IPS-11a (cell line): ENCODE results near the gene GALNT2.

ENCODE experiments used
- H3K4me3 ChIP-seq: one replicate; pipeline ENCODE4 v1.5.1; 2013; ENCODE audit warnings: low read depth, low read length, control low read depth

The GALNT2 gene

DNA sequence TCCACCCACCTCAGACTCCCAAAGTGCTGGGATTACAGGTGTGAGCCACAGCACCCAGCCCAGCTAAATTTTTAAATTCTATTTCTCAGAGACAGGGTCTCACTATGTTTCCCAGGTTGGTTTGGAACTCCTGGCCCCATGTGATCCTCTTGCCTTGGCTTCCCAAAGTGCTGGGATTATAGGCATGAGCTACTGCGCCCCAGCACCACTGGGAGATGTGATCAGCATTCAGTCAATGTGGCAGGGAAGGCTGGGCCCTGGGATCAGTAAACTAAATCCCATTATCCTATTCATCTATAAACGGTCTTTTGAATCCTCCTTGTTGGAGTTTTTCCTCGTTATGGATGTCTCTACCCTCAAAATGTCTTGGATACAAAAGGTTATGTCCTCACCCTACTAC is 245.6 kb downstream of the GALNT2 start:
- H3K4me3 ChIP-seq, result no peak overlapping the region

DNA sequence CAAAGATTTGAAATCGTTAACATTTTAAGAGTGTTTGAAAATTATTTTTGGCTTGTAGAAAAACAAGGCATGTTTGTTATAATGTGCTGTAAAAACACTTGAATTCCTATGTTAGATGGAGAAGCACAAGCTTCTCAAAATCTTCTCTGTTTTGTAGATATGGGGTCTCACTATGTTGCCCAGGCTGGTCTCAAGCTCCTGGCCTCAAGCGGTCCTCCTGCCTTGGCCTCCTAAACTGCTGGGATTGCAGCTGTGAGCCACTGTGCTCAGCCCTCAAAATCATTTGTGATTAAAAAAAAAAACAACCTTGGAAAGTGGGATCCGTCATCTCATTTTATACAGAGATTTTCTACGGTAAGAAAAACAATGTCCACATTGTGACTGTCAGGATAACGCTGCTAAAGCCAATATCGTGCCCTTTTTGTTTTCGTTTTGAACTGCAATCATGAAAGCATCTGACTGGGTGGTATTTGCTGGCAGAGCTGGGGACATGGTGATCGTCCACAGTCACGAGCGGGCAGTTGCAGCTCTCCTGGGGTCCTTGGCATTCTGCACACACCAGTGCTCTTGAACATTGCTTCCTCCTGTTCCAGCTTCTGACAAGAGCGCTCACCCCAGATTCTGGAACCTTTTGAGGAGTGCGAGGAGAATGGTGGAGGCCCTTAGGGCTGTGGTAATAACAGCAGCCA is 246.6 kb downstream of the GALNT2 start:
- H3K4me3 ChIP-seq, result no peak overlapping the region

DNA sequence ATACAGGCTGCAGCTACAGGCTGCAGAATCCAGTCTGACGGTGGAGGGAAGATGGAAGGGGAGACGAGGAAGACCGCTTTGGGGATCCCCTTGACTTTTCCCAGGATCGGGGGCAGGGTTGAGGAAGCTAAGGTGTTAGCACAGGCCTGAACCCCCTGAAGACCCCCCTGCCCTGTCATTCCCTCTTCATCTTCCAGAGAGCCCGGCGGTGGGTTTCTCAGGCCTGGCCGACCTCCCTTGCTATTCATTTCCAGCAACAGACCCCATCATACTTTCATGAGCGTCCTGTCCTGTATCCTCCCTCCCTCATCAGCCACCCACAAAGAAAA is 247.1 kb downstream of the GALNT2 start:
- no peak overlapping the region for H3K4me3 ChIP-seq

DNA sequence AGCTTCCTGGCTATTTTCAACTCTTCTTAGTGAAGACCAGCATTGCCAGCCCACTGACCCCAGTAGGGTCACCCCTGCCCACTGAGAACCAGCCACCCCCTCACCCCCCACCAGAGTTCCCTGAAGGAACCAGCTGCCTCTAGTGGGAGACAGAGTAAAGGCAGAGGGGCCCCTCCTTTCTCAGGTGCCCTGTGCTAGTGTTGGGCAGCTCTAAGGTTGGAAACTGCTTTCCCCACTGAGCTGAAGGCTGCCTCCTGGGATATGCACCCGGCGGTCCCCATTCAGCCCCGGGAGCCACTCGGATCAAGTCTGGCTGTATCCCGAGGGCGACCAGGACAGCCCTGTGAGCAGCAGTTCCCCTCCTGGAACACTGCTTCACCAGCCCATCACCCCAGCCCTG is 248.1 kb downstream of the GALNT2 start:
- no peak overlapping the region for H3K4me3 ChIP-seq

DNA sequence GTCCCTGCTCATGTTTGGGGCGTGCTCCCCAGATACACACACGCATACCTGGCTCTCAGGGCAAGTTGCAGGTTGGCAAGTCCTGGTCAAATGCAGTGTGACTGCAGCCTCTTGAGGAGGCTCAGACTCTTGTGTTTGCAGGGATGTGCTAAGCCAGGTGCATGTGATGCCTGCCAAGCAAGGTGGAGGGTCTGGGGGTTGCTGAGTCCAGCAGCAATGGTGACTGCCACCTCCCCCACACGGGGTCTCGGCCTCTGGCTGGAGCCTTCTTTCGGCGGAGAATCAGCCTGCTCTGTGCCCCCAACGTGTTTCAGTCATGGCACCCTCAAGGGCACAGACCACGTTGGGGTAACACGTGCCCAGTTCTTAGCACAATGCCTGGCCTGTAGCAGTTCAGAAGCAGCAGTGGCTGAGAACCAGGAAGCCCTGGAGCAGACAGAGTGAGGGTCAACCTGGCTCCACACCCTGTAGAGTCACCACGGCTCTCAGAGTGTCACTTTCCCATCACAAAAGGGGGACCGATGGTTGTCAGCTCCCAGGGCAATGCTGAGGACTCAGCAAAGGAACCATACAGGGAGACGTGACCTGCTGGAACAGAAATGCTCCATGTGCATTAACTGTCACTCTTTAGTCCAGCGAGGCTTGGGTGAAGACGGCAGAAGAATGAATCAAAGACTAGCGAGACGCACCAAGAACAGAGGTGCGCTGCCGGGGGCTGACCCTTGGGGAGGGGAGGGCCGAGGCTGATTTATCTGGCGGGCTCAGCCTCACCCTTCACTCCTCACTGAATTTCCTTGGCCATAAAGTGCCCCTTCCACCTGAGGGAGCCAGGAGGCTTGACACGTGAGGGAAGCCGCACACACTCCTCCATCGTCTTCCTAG is 250.1 kb downstream of the GALNT2 start:
- H3K4me3 ChIP-seq, result no peak overlapping the region

DNA sequence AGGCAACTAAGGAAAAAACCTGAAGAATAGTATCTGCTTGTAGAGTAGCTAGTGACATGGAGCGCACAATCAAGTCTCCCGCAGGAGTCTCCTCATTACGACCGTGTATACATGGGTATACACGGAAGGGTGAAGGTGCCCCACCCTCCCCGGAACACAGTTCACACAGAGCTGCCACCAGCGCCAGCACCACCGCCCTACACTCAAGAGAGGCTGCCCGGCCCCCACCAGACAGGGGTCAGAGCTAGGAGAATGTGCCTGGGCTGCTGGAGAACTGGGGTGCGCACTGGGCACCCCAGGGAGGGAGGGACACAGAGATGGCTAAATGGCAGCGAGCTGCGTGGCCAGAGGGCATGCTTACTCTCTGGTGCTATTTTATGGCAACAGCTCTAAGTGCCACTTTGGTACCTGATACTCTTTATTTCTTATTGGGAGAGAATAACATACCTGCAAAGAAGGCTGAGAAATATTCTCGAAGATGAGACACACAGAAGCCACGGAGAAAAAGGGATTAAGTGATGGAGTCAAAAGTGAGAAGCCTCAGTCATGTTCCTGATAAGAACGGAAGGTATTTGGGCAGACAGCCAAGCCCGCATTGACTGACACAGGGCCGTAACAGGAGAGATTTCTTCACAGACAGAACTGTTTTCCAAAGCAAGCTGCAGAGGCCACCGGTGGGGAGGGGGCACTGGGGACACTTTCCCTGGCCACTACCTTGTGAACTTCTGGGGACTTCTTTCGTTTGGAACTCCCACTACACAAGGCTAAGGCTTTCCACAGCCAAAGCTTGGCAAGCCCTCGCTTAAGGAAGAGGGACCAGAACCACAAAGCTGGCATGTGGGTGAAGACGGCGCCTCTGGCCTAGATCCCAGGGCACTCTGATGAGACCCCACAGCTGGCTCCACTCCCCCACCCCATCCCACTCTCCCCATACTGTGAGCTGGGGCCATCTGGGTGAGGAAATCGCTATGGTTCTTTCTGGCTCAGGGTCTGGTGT is 251.1 kb downstream of the GALNT2 start:
- no peak overlapping the region for H3K4me3 ChIP-seq

DNA sequence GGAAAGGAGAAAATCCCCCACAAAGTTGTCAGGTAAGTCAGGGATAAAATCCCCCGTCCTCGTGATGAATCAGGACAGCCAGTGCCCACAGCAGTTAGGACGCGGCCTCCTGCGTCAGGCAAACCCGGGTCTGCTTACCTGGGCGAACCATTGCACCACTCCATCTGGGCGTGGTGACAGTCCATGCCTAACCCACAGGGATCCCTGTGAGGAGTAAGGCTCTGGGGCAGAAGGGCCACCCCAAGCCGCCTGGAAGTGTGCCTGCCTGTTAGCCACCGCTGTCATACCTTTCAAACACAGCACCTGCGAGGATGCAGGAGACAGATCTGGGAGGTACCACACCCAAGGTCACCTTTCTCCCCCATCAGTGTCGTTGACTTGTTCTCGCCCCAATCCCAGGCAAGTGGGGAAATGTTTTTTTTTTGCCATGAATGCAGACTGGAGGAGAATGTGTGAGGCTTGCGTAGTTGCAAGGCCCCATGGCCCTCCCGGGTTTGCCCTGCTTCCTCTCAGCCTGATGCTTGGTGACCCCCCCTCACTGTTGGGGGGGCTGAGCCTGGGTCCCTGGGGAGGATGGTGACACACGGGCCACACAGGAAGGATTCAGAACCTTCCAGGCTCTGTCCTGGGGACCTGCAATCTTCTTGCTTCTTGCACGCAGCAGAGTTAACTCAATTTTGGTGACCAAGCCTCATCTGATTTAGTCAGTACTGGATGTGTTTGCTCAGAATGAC is 252.1 kb downstream of the GALNT2 start:
- no peak overlapping the region for H3K4me3 ChIP-seq

DNA sequence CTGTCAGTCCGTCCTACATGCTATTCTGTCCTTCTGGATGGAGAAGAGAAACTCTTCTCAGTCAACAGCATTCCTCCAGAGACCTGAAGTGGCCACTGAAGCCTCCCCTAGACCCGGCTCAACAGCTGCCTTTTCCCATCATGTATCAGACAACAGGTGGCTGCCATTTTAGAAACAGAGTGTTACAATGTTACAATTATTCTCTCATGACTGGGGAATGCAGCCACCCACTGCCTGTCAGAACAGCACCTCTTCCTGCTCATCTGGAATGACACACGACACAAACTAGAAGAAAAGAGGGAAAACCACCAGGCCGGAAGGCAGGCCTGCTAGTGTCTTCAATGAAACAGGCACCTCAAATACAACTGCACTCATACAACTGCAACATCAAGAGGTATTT is 253.8 kb downstream of the GALNT2 start:
- H3K4me3 ChIP-seq, result no peak overlapping the region

DNA sequence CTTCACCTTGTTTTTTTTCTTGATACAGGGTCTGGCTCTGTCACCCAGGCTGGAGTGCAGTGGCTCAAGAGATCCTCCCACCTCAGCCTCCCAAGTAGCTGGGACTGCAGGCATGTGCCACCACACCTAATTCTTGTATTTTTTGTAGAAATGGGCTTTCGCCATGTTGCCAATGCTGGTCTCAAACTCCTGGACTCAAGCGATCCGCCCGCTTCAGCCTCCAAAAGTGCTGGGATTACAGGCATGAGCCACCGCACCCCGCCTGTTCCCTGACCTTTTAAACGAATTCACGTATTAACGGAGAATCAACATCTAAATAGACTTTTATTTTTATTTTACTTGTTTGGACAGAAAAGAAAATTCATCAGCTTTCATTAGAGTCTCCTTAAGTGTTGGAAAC is 254.3 kb downstream of the GALNT2 start:
- no peak overlapping the region for H3K4me3 ChIP-seq

DNA sequence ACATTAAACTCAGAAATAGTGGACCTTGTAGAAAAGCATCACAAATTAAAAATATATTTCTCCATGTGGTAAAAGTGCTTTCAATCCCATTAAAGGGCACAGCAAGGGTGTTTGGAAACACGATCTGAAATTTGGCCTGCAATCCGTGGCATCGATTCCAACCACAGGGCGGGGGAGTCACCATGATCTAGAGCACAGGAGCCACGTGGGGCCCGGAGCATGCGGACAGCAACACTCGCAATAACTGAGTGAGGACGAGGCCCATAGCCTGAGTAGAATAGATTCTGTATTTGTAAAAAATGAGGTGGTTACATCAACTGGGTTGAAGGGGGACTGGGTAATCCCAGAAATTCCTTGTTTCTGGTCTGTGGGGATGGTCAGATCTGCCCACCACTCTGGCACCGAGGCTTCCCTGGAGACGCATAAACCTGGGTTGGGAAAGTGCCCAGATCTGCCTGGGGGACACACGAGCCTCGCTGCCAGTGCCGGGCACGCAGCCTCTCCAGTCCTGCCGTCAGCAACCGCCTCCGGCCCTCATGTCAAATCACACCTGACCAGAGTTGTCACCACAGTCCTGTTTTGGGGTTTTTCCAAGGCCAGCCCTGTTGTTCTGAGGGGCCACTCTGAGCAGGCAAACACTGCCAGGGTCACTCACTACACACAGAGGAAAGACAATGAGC is 254.8 kb downstream of the GALNT2 start:
- H3K4me3 ChIP-seq, result no peak overlapping the region

DNA sequence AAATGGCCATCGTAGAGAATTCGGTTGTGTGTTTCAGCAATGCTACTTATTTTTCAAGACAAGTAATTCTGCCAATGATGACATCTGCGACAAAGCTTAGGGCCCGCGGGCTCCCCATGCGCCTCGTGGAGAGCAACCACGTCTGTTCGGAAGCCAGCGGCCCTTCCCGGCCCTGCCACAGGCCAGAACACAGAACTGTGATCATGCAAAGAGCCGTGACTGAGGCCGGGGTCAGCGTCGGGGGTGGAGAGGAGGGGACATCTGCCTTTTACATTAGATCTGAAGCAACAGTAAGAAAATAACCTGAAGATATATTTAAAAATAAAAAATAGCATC is 255.4 kb downstream of the GALNT2 start:
- H3K4me3 ChIP-seq, result no peak overlapping the region

DNA sequence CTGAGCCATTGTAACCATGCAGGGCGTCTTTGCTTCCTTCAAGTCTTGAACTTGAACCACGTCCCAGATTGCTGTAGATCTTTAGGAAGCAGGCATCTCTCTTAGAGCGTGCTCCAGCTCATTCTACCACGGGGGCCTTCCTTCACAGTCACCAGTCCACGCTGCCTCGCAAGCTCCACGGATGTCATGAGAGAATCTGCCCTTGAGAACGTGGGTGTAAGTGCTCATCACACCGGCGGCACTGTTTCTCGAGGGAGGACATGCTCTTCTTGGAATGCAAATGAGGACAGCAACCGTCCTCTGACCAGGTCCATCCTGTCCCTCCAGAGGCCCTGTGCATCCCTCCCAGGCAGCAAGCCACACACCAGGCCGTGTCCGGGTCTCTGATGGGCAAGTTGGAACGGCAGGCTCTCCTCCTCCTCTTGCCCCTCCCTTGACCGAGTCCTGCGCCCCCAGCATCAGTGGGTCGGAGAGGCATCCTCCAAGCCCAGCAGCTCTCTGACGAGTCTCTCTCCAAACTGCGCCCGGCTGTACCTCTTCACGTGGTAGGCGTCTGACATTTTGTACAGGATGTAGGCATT is 256.0 kb downstream of the GALNT2 start:
- no peak overlapping the region for H3K4me3 ChIP-seq

DNA sequence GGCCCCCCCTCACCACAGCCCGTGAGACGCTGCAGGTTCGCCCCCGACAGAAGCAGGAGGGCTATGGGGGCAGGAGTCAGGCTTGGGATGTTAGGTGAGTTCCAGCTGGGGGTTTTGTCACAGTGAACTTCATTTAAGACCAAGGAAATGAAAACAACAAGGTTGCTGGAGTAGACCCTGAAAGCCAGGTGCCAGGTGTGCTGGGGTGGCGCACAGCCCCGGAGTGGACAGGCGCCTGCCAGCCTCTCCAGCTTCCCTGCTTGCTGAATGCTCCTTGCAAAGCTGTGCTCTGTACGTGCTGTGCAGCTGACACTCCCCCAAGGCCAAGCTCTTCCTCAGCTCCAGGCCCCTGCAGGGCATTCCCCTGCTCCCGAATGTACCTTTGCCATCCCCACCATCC is 256.6 kb downstream of the GALNT2 start:
- H3K4me3 ChIP-seq, result no peak overlapping the region

DNA sequence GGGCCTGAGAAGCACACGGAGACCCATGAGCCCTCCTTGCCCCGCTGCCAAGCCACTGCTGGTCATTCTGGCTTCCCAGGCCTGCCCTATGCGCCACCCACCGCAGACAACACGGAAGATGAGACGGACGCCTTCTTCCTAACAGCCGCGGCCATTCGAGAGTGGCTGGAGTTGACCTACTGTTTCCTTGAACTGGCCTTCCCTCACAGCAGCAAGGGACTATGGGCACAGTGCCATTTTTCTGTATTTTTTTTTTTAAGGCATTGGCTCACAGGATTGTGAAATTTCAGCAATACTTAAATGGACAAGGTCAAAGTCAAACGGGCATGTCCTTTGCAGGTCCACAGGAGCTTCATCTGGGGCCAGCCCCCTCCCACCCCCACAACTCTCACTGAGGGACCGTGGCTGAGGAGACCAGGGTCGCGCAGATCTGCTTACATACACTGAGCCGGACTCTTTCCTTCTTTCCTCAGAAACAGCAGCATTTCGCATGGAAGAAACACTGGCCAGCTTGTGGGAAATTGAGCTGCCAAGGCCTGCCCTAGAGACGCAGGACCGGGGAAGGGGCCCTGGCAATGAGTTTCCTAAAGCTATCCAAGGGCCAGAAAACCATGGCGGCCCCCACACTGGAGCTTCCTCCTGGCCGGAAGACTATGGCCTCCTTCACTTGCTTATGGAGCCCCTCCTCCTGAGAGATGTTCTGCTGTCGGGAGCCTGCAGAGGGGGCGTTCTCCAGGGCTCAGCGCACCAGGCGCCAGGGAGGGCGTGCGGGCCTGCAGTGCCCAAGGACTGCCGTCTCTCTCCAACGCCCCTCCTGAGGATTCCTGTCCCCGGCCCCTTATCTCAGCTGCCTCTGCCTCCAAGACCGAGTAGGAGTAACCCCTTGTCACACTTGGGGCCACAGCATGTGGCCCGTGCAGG is 260.2 kb downstream of the GALNT2 start:
- H3K4me3 ChIP-seq, result no peak overlapping the region

DNA sequence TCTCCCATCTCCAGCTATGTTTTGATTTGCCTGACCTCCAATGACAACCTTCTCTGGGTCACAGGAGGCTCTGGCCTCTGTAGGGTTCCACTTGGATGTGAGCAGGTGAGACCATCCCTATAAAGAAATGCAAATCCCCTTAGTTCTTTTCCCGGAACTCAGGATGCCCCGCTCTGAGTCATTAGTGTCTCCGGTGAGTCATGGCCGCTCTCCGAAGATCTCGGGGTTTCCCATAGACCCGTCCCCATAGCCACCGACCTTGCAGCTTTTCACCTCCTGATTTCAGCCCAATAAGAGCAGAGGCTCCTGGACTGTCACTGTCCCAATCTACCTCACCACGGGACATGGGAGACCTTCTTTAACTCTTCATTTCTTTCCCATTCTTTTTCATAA is 260.9 kb downstream of the GALNT2 start:
- no peak overlapping the region for H3K4me3 ChIP-seq

DNA sequence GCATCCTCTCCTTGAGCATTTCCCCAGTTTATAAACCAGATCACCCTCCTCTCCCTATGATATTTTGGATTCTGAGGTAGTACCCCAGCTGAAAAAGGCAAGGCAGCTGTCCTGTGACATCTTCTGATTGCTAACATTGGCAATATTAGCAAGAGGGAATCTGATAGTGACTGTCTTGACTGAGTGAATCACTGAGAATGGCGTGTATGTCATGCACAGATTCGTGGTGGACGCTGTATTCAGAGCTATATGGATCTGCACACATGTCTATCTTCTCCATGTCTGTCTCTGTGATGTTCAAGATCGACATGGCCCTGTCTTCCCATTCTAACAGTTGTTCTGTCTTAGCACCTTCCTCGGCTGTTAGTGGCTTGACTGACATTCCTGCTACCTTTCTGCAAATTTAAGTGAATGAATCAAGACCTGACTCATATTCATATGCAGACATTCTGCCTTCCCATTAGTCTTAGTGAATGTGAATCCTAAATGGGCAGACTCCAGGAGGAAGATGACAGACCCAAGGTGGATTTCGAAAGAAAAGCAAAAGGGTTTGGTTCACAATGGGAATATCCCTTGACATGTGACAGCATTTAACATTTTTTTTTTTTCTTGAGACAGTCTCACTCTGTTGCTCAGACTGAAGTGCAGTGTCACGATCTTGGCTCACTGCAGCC is 261.4 kb downstream of the GALNT2 start:
- no peak overlapping the region for H3K4me3 ChIP-seq

DNA sequence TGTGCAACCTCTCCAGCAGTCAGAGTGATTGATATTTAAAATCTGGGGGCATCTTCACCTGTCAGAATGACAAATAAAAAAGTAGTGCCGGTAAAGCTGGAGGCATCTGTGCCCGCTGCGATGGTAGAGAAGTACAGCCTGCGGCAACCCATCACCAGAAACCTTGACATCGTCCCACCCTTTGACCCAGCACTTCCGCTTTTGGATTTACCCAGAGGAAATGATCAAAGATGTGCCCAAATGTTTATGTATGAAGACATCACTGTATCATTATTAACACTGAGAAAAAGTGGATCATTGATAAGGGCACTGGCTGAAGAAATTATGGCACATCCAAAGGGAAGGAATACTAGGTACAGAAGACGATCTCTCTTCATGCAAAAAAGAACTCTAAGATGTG is 263.1 kb downstream of the GALNT2 start:
- H3K4me3 ChIP-seq, result no peak overlapping the region
